C4-2B (cell line): Measurements from ENCODE around the gene MYO9B.

Source experiments
- CTCF ChIP-seq: fragments of 450-650 bp; conservative IDR thresholded peaks from 2 replicates; pipeline ENCODE4 v1.5.1; 2017; ENCODE audit warnings: mild to moderate bottlenecking
- ZFX ChIP-seq: fragments of 450-650 bp; IDR thresholded peaks from 2 replicates; pipeline ENCODE4 v1.6.1; 2017

- no peak for TF ChIP-seq CTCF
- no peak for TF ChIP-seq ZFX
Observed at GRCh38 chr19:17125728-17126677, 50.4 kb downstream of the MYO9B start.
